WI38 (cell line): Measurements from ENCODE around the gene DLK2.

ENCODE experiments used
- H3K4me3 ChIP-seq: 2 replicates; pipeline ENCODE4 v1.5.1; 2011; ENCODE audit warnings: low read depth, mild to moderate bottlenecking, control low read depth, low read length
- CTCF ChIP-seq: IDR thresholded peaks from 2 replicates; pipeline ENCODE4 v1.5.1; 2012; ENCODE audit warnings: low read depth, mild to moderate bottlenecking, control low read depth, low read length

DLK2 gene

DNA sequence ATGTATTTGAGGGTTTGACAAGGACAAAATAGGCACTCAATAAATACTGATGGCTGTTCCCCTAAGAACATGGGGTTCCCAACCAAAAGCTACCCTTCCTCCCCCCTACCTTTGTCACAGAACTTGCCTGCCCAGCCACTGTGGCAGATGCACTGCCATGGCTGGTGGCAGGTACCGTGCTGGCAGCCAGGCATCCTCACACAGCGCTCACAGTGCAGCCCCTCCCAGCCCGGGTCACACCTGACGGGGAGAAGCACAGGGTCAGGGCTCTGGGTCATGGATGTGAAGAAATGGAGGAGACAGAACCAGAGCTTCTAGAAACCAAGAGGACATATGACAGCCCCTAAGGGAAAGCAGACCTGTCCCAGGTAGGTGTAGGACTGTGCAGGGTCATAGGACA, 2.5 kb downstream of the DLK2 start:
- H3K4me3 ChIP-seq = no peak overlapping the region
- TF ChIP-seq CTCF = no peak

GRCh38 chr6:43451939-43452338, 3.4 kb downstream of the DLK2 start:
- H3K4me3 ChIP-seq = no peak overlapping the region
- no peak for TF ChIP-seq CTCF

DNA sequence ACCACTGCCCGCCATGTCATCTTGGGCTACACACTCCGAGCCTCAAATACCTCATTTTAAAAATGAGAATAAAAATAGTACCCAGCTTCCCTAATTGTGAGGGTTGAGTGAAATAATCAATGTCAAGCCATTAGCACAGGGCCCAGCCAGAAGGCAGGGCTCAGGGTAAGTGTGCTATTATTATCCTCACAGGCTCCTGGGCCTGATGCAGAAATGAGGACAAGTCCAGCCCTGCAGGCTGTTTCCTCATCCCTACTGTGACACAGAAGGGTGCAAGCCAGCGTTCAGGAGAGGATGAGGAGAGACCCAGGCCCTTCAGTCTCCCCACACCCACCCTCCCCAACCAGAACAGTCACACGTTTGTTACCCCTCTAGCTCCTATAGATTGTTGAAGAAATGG, 4.0 kb downstream of the DLK2 start:
- TF ChIP-seq CTCF = no peak
- no peak overlapping the region for H3K4me3 ChIP-seq

GRCh38 chr6:43450699-43451131, 4.6 kb downstream of the DLK2 start:
- no peak for TF ChIP-seq CTCF
- H3K4me3 ChIP-seq = no peak overlapping the region

DNA sequence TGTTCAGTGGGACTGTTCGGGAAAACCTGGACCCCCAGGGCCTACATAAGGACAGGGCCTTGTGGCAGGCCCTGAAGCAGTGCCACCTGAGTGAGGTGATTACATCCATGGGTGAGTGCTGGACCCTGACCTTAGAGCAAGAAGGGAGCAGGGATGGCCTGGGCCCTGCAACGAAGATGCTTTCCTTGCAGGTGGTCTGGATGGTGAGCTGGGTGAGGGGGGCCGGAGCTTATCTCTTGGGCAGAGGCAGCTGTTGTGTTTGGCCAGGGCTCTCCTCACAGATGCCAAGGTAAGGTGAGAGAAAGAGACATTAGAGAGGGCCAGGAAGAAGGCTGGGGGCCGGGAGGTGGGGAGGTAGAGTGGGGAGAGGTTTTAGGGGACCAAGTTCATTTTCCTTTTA, 6.4 kb downstream of the DLK2 start:
- no peak for TF ChIP-seq CTCF
- no peak overlapping the region for H3K4me3 ChIP-seq

GRCh38 chr6:43447604-43448003, 7.7 kb downstream of the DLK2 start:
- no peak for TF ChIP-seq CTCF
- H3K4me3 ChIP-seq = no peak overlapping the region

GRCh38 chr6:43445576-43445975, 9.8 kb downstream of the DLK2 start:
- H3K4me3 ChIP-seq = no peak overlapping the region
- no peak for TF ChIP-seq CTCF
